ENCODE measurements around the gene CWC27. TPM values are rescaled to one million over a fixed set of nuclear protein-coding genes. Genes with fewer than 3 reads are reported as not detected.

The CWC27 gene
- total RNA-seq, 1 donor from 2014 or later = 29.3 TPM

GRCh38 chr5:65029178-65029577 is 260.4 kb downstream of the CWC27 start:
- intact Hi-C loops (cut with micrococcal nuclease) = no loop called here

- intact Hi-C loops (cut with micrococcal nuclease) = loop anchor here (10.0 kb wide), 1 partner anchor 595 kb away; the partner anchor contains the start of genes SHLD3, TRAPPC13 and TRIM23
Measured at GRCh38 chr5:65030056-65030455, 261.3 kb downstream of the CWC27 start.

- intact Hi-C loops (cut with micrococcal nuclease) = loop anchor here (10.0 kb wide), 1 partner anchor 593 kb away; the partner anchor contains the start of genes SHLD3, TRAPPC13 and TRIM23
Measured at GRCh38 chr5:65032250-65032649, 263.5 kb downstream of the CWC27 start.

- intact Hi-C loops (cut with micrococcal nuclease) = loop anchor here (10.0 kb wide), 1 partner anchor 591 kb away; the partner anchor contains the start of genes SHLD3, TRAPPC13 and TRIM23
Measured at GRCh38 chr5:65034029-65034812, 265.5 kb downstream of the CWC27 start.

GRCh38 chr5:65034813-65035209 is 266.1 kb downstream of the CWC27 start:
- intact Hi-C loops (cut with micrococcal nuclease) = loop anchor here (1.0 to 10.0 kb wide), 8 partner anchors 8 to 892 kb away; partner anchors contain the start of genes CENPK, ERBIN, PPWD1 and SHLD3

- intact Hi-C loops (cut with micrococcal nuclease) = loop anchor here (1.0 to 10.0 kb wide), 11 partner anchors 8 to 892 kb away; partner anchors contain the start of genes CENPK, CWC27, ERBIN and PPWD1
Measured at GRCh38 chr5:65035211-65036206, 266.8 kb downstream of the CWC27 start.

- intact Hi-C loops (cut with micrococcal nuclease) = loop anchor here (2.0 to 10.0 kb wide), 7 partner anchors 17 to 889 kb away; partner anchors contain the start of genes CWC27, ERBIN, SHLD3 and SREK1IP1
Measured at GRCh38 chr5:65037831-65038815, 269.4 kb downstream of the CWC27 start.

GRCh38 chr5:65041296-65042158 is 272.8 kb downstream of the CWC27 start:
- intact Hi-C loops (cut with micrococcal nuclease) = no loop called here

- intact Hi-C loops (cut with micrococcal nuclease) = no loop called here
Measured at GRCh38 chr5:65043843-65044359, 275.2 kb downstream of the CWC27 start.

- intact Hi-C loops (cut with micrococcal nuclease) = no loop called here
Measured at GRCh38 chr5:65047225-65047624, 278.5 kb downstream of the CWC27 start.

- intact Hi-C loops (cut with micrococcal nuclease) = no loop called here
Measured at GRCh38 chr5:65047948-65048690, 279.4 kb downstream of the CWC27 start.

GRCh38 chr5:65050140-65050539 is 281.4 kb downstream of the CWC27 start:
- intact Hi-C loops (cut with micrococcal nuclease) = no loop called here

GRCh38 chr5:65050826-65051498 is 282.2 kb downstream of the CWC27 start:
- intact Hi-C loops (cut with micrococcal nuclease) = no loop called here

- intact Hi-C loops (cut with micrococcal nuclease) = no loop called here
Measured at GRCh38 chr5:65055938-65056337, 287.2 kb downstream of the CWC27 start.

GRCh38 chr5:65059681-65060598 is 291.2 kb downstream of the CWC27 start:
- intact Hi-C loops (cut with micrococcal nuclease) = no loop called here

GRCh38 chr5:65061250-65061973 is 292.7 kb downstream of the CWC27 start:
- intact Hi-C loops (cut with micrococcal nuclease) = no loop called here
